GM21737 (cell line): ENCODE results near the gene MAGED2.
"Not testable (repeated sequence)": the region's sequence is repeated elsewhere in the genome, so short reads cannot be mapped to it uniquely, and the experiment has no call there.

ENCODE experiments used
- ATAC-seq: cut with Tn5 transposase; IDR thresholded peaks from one replicate; pipeline ENCODE4 v1.9.1; 2021; ENCODE audit warnings: mild to moderate bottlenecking, moderate library complexity; ENCODE audit not compliant: unreplicated experiment

MAGED2 gene

DNA sequence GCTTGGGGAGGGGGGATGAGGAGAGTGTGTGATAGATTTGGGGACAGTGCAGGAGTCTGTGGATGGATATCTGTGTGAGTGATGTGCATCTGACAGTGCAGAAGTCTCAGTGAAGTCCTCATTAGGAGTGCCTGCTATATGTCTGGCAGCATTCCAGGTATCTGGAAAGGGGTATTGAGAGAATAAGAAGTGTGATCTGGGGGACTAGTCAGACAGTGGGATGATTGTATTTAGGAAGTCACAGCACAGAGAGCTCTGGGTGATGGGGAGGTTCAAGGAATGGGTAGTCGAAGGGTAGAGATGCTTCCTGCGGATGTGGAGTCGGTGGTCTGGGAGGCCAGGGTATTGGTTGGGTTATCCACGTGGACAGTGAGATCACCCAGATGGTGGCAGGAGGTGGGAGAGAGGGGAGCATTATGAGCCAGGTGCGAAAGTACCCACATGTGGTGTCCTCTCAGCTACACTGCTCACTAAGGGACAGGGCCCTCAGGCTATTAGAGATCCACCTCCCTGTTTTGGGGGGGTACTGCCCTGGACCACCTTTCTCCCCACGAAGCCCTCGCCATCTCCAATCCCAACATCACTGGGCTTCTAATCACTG is 9.8 kb downstream of the MAGED2 start:
- ATAC-seq = no peak

- ATAC-seq = no peak
Observed at GRCh38 chrX:54818221-54818620, 10.7 kb downstream of the MAGED2 start.

GRCh38 chrX:54819201-54819600 is 11.7 kb downstream of the MAGED2 start:
- ATAC-seq = no peak

- no peak for ATAC-seq
Observed at GRCh38 chrX:54820737-54821136, 13.2 kb downstream of the MAGED2 start.

DNA sequence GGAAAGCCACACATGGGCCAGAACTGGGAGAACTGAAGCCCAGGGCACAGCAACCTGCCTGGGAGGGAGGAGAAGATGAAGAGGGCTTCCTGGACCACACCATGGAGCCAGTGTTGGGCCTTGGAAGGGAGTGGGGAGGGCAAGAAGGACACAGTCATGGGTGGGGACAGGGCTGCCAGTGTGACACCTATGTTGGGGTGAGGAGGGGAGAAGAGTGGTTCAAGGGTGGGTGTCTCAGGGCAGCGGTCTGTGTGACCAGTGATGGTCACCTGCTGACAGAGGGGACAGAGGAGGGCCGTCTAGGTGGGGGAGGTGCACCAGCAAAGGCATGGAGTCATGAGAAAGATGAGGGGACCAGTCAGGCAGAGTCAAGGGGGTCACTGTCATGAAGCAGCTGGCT is 13.8 kb downstream of the MAGED2 start:
- ATAC-seq = no peak

GRCh38 chrX:54824195-54824594 is 16.6 kb downstream of the MAGED2 start:
- no peak for ATAC-seq

DNA sequence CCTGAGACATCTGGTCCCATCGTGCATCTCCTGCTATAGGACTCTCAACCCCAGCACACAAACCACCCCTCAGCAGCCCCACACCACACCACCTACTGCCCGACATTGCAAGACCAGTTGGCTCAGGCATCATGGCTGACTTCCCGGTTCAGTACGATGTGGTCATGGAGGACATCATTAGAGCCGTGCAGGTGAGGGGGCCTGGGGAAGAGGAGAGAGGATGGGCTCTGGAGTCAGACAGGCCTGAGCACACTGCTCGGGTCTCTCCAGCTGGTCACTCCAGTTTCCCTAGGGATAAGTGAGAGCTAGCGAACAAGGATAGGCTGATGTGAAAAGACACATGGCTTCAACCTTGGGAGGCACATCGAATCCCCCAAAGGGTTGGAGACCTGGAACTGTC is 17.2 kb downstream of the MAGED2 start:
- ATAC-seq = no peak

DNA sequence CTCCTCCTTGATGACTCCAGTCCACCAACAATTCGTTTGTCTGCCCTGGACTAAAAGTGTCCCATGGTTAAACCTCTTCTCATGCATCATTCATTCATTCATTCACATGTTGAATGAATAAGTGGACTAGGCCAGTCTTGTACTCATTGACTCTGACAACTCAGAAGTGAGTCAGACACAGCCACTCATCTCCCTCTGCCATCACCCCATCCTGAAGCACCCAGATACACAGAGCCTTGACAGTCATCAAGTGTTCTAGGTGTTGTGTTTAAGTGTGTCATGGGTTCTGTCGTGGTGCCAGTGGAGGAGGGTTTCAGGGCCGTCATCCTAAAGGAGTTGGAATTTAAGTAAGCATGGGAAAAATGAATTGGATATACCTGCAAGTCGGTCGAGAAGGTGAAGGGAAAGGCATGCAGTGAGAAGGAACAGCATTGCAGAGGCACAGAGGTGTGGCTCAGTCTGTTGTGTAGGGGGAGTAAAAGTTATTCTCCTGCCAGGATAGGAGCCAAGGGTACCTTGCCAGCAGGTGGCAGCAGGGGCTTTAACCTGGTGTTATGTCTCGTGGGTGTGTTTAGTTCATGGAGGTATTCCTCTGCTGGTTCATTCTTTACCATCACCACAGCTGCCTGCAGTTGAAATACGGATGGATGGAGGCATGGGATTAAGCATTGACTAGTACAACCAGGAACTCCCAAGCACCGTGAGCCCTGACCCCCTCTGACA is 18.3 kb downstream of the MAGED2 start:
- ATAC-seq = no peak

DNA sequence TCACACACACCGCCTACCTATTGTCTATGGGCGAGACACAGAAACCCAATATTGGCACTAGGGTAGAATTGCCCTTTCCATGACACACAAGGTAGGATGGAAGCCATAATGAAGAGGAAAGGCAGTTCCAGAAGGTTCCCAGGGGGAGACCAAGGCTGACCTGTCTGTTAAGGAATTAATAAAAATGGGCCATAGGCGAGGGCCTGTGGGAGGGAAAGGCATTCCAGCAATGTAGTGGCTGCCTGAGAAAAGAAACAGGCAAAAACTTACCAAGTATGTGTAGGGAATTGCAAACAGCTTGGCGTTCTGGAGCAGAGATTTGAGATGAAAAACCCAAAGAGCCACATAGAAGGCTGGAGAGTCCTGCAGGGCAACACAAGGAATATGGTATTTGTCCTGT is 19.1 kb downstream of the MAGED2 start:
- ATAC-seq = no peak

DNA sequence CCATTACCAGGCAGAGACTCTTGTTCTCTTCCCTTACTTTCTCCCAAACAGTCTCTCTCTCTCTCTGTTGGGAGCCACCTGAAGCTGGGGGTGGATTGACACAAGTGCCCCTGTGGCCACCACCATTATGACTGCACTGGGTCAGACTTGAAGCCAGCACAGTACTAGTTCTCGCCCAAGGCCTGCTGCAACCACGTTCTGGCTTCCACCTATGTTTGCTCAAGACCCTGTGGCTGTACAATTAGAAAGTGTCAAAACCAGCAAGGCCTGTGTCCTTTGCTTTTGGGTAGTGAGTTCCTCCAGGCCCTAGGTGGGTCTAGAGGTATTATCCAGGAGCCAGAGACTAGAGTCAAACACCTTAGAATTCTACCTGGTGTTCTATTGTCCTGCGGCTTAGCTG is 31.0 kb downstream of the MAGED2 start:
- ATAC-seq = no peak

DNA sequence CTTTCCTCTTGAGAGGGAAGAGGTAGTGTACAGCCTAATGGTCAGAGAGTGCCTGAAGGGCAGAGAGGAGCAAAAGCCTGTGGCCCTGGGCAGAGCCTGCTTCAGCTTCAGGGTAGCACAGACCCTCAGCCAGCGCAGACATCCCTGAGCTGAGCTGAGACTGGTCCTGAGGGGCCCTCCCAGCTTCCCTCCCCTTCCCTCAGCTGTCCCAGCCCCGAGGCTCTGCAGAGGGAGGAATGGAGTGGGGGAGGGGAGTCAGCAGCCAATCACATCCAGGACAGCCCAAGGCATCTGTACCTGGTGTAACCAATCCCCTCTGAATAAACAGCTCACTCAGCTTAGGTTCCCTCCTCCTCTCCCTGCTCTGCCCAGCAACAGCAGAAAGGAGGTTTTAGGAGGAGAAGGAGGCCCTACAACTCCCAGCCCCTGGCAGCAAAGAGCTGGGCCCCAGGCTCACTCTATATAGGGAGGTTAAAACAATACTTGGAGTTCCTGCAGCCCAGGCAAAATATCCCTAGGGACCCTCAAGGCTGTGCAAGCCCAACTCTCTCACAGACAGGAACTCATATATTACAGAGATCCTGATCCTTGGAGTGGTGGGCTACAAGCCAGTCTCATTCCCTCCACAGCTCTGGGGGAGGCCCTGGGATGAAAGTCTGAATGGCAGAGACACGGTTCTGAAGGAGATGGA is 33.8 kb downstream of the MAGED2 start:
- not testable (repeated sequence) for ATAC-seq

- no peak for ATAC-seq
Observed at GRCh38 chrX:54842607-54843006, 35.1 kb downstream of the MAGED2 start.

DNA sequence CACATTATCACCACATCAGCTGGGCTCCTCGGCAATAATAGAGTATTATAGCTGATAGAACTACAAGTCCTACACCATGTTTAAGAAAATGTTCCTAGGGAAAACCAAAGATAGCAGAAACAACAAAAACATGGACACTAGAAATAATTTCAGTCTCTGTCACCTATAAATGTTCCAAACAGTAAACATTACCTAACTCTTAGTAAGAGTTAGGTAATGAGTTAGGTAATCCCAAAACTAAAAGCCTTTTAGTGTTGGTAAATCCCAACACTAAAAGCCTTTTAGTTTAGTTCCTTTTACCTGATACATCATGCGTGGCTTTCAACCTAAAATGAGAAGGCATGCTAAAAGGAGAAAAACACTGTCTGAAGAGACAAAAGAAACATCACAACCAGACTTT is 35.5 kb downstream of the MAGED2 start:
- no peak for ATAC-seq

DNA sequence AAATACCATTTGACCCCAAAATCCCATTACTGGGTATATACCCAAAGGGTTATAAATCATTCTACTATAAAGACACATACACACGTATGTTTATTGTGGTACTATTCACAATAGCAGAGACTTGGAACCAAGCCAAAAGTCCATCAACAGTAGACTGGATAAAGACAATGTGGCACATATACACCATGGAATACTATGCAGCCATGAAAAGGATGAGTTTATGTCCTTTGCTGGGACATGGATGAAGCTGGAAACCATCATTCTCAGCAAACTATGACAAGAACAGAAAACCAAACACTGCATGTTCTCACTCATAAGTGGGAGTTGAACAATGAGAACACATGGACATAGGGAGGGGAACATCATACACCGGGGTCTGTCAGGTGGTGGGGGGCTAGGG is 40.2 kb downstream of the MAGED2 start:
- ATAC-seq = not testable (repeated sequence)

DNA sequence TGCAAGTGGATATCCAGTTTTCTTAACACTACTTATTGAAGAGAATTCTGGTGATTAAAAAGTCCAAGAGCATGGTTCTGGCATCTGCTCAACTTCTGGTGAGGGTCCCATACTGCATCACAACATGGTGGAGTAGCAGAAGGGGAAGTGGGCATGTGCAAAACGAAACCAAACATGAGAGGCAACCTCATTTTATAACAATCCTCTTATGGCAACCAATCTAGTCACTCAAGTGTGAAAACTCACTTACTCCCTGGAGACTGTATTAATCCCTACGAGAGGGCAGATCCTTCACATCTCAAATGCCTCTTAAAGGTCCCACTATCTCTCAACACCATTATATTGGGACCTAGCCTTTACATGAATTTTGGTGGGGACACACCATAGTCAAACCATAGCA is 57.7 kb downstream of the MAGED2 start:
- ATAC-seq = no peak
